OCI-M2 (cell line): ENCODE data around the gene C1orf226.

ENCODE experiments used
- DNase-seq: peaks from one replicate; lab custom pipeline; 2025; ENCODE audit not compliant: unreplicated experiment; lab: John Stamatoyannopoulos, UW

C1orf226 gene

DNA sequence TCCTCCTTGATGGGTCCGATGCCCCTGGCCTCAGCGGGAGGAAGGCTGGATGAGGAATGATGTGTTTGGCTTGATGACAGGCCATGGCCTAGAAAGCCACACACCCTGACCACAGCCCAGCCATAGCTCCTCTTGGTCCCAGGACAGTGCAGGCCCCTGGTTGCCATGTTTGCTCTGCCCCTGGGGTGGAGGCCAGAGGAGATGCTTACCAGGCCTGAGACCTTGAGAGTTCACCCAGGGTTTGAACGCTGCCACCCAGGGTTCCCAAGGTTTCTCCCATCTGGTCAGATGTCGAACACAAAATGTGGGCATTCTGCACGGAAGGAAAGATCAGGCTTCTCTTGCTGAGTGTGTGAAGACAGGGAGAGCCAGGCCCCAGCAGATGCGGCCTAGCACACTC, 2.6 kb downstream of the C1orf226 start:
- no peak for DNase-seq

GRCh38 chr1:162384601-162385279, 3.2 kb downstream of the C1orf226 start:
- DNase-seq = no peak

- DNase-seq = no peak
Measured at GRCh38 chr1:162385280-162385623, 3.7 kb downstream of the C1orf226 start.

GRCh38 chr1:162385702-162386101, 4.2 kb downstream of the C1orf226 start:
- DNase-seq = no peak

DNA sequence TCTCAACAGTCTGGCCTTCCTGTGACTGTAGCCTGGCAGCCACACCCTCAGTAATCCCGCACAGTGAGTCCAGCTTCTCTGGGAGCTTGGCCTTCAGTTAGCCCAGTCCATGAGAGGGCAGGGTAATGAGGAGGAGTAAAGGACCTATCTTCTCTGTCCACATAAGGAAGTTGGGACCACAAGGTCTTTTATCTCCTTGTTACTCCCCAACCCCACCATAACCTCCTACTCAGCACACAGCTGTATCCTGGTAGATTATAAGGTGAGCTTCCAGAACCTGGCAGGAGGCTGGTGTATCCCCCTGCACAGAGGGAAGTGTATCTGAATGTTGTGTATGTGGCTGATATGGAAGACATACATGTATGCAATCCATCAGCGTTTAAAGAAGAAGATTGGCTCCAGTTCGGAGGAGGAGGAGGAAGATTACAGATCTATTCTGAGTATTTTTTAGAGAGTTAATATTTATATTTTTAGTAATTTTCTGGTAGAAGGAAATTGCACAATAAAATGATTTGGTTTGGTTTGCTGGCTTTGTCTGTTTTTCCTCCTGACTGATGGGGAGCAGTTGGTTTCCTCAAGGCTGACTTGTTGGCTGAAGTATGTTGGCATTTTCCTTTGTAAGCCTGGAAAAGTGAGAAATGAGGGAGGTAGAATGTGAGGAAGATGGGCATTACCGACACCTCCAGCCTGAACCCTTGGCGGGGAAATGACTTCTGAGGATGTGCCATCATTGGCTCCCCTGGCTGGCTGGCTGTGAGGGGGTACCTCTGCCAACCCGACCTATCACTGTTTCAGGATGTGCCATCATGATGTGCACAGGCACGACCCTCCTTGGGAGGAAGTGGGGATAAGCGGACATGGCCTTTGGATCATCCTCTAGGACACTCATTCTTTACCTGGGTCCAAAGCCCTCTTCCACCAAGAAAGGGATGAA, 5.0 kb downstream of the C1orf226 start:
- DNase-seq = no peak

GRCh38 chr1:162387226-162388082, 5.9 kb downstream of the C1orf226 start:
- no peak for DNase-seq

DNA sequence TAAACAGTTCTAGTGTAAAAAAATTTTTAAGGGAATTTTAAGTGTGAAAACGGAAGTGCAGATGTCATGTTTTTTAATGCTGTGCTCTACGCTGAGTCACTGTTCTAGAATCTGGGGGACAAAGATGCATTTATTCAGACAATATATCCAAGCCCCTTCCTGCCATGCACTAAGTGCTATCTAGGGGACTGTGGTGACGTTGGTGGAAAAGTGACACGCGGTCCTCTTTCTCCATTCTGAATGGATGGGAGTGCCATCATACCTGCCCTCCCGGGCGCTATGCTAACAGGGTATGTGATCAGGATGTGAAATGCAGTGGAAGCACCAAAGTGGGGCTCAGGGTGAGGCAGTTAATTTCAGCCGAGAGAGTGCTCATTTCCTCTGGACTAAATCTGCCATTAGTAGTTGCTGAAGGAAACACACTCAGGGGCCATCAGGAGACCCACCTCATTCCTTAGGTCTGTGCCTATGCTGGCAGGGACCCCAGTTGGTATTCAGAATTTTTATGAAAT, 6.6 kb downstream of the C1orf226 start:
- no peak for DNase-seq

DNA sequence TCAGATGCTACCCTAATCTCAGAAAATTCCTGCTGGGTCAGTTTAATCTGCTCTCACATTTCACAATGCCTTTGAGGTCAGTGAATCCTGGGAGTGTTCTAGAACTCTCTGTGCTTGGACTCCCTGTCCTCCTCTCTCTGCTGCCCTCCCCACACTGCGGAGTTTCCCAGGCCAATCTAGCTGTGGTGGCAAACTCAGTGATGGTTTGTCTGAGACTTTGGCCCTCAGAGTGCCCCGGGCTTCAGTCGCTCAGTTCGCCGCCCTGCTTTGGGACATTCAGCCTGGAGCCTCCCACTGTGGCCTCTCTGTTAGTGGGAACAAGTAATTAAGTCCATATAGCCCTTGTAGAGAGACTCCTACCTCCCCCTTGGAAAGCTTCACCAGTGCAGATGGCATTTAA, 7.1 kb downstream of the C1orf226 start:
- no peak for DNase-seq

GRCh38 chr1:162389021-162389818, 7.7 kb downstream of the C1orf226 start:
- DNase-seq = no peak

- no peak for DNase-seq
Measured at GRCh38 chr1:162389971-162390370, 8.4 kb downstream of the C1orf226 start.

DNA sequence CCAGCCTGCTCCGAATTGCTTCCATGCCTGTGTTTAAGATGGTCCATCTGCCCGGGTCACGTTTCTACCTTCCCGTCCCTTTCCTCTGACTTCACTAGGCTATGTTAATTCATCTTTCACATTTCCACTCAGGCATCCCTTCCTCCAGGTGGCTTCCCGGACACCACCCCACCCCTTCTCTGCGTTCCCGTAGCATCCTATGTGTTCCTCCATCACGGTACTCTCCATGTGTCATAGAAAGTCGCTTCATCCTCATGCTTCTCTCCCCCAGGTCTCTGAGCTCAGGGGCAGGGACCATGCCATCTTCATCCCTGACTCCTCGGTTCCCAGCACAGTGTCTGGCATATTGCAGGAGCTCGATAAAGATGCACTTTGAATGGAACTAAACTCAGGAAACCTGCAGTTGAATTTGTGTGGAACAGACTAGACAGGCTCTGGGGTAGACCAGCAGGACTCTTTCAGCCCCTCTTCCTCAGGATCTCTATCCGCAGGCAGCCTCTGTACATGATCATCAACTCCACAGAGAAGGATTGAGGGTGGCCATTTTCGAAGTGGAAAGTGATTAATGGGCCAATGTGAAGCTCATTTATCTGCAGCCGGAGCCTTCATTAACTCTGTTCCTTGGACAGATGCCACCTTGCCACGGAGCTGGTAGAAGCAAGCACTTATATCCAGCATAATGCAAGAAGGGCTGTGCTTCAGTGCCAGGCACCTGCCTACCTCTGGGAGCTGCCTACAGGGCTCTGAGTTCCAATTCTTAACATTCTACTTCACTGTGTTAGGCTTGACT, 9.1 kb downstream of the C1orf226 start:
- no peak for DNase-seq

GRCh38 chr1:162391790-162392563, 10.4 kb downstream of the C1orf226 start:
- no peak for DNase-seq

- DNase-seq = no peak
Measured at GRCh38 chr1:162396201-162396906, 14.8 kb downstream of the C1orf226 start.

DNA sequence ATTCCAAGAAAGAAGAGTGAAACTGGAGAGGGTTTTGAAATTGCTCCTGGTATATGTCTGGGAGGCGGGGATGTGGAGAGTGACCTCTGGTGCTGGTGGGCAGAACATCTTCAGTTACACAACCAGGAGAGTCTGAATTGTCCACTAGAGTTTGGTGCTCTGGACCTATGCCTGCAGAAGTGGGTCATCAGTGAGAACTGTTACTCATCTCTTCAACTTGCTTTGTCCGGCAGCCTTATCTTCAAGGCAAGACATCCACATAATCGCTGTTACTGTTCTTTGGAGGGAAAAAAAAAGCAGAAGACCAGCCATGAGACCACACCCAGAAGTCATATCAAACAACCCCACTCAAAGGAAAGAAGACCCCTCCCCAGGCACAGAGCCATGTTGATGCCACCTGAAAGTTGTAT, 15.5 kb downstream of the C1orf226 start:
- peak; percentile 28 for DNase-seq

DNA sequence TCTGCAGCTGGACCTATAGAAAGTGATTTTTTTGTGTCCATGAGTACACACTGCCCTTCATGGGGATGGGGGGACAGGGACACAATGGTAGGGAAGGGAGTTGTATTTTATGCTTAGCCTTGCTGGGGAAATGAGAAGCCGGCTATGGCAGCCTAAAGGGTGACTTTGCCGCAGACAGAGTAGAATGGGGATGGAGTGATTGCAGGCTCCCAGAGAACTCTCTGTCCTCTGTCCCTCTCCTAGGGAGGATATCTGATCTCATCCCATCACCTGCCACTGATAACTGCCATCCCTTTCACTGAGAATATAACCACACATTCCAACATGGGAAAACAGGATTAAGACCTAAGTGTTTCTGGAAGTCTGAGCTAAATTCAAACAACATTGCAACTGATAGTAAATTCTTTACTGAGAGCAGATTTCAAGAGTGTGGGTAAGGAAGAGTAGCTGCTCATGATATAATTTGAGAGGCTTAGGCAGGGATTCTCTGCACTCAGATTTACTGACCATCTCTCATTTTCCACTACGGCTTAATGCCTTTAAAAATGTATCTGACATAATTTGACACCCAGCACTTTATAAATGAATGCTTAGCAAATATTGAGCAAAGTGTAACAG, 16.5 kb downstream of the C1orf226 start:
- no peak for DNase-seq

DNA sequence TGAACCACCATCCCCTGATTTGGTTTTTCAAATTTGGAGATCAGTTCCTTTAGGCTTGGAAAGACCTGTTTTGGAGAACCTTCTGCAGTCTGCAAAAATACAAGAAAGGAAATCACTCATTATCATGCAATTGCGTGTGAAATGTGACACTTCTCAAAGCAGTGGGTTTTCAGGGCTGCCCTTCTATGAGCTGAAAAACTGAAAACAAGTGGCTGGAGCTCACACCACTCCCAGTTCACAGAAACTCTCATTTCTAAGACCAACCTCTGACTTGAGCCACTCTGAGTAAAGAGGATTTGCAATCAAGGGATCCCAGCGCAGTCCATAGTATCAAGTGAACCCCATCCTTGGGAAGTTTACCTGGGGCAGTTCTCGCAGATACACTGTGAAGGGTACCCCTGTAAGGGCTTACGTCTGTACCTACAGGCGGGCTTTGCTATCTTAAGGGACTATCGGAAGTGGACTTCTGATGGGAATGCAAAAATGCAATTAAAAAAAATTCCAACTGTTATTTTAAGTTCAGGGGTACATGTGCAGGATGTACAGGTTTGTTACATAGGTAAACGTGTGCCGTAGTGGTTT, 17.6 kb downstream of the C1orf226 start:
- no peak for DNase-seq

DNA sequence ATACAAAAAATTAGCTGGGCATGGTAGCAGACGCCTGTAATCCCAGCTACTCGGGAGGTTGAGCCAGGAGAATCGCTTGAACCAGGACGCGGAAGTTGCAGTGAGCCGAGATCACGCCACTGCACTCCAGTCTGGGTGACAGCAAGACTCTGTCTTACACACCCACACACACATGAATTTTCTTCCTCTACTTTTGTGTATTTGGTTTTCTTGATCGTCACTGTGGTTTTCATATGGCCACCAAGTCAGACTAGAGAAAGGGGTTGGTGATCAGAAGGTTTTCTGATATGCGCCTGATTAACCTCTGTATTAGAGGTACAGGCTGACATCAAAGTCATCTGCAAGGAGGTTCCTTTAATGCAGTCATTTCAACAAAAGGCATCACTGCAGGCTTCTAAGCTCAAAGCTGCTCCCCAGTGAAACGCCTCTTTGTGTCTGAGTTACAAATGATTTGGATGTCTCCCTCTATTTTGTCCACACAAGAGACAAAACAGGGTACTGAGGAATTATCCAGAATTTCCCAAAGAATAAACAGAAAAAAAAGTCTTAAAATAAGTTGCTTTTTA, 19.3 kb downstream of the C1orf226 start:
- DNase-seq = no peak
